NB4 (cell line): ENCODE results near the gene KRTAP6-2.

Experiments used
- DNase-seq: peaks from one replicate; pipeline ENCODE4 v3.0.0; 2010; ENCODE audit warnings: low read depth
- H3K4me3 ChIP-seq: one replicate; pipeline ENCODE4 v1.5.1; 2011; ENCODE audit warnings: mild to moderate bottlenecking, low read depth, low read length, moderate library complexity
- CTCF ChIP-seq: IDR thresholded peaks from one replicate; pipeline ENCODE4 v1.5.1; 2012; ENCODE audit warnings: low read depth, low read length
- MAX ChIP-seq: IDR thresholded peaks from 2 replicates; pipeline ENCODE4 v1.6.1; 2011; ENCODE audit warnings: low read depth, low read length
- MYC ChIP-seq: IDR thresholded peaks from 2 replicates; pipeline ENCODE4 v1.6.1; 2011; ENCODE audit warnings: low read depth, low read length
- POLR2A ChIP-seq: IDR thresholded peaks from 2 replicates; pipeline ENCODE4 v1.6.1; 2011; ENCODE audit warnings: mild to moderate bottlenecking; ENCODE audit not compliant: insufficient read length; ENCODE audit errors: extremely low read depth

The KRTAP6-2 gene

GRCh38 chr21:30563630-30564029, 35.1 kb downstream of the KRTAP6-2 start:
- no peak for DNase-seq

GRCh38 chr21:30563072-30563471, 35.6 kb downstream of the KRTAP6-2 start:
- no peak for DNase-seq
- TF ChIP-seq MYC: no peak
- TF ChIP-seq MAX: no peak
- TF ChIP-seq CTCF: no peak
- no peak for TF ChIP-seq POLR2A
- no peak overlapping the region for H3K4me3 ChIP-seq

More at GRCh38 chr21:30563630-30564029, 35.1 kb downstream of the KRTAP6-2 start:
- H3K4me3 ChIP-seq: no peak overlapping the region
- no peak for TF ChIP-seq POLR2A
- TF ChIP-seq MYC: no peak
- TF ChIP-seq MAX: no peak
- TF ChIP-seq CTCF: no peak

- H3K4me3 ChIP-seq: no peak overlapping the region
- TF ChIP-seq MAX: no peak
- TF ChIP-seq CTCF: no peak
- no peak for DNase-seq
Observed at GRCh38 chr21:30561957-30562356, 36.7 kb downstream of the KRTAP6-2 start.

GRCh38 chr21:30561264-30561895, 37.3 kb downstream of the KRTAP6-2 start, which contains the start of gene KRTAP19-7:
Gene KRTAP19-7 (minus strand): TSS chr21:30561314. CDS start chr21:30561289, 25 bp downstream.
- TF ChIP-seq MYC: no peak
- DNase-seq: no peak
- H3K4me3 ChIP-seq: no peak within 1 kb of the TSS

GRCh38 chr21:30555095-30555494, 43.6 kb downstream of the KRTAP6-2 start:
- DNase-seq: no peak
- no peak overlapping the region for H3K4me3 ChIP-seq
- no peak for TF ChIP-seq MYC

GRCh38 chr21:30552782-30553181, 45.9 kb downstream of the KRTAP6-2 start:
- no peak overlapping the region for H3K4me3 ChIP-seq
- no peak for DNase-seq
- TF ChIP-seq MYC: no peak
- no peak for TF ChIP-seq POLR2A
- no peak for TF ChIP-seq MAX
- TF ChIP-seq CTCF: no peak
